Gastrocnemius medialis (tissue), 4 donors: ENCODE results near the gene RUVBL2. TPM values are rescaled to one million over a fixed set of nuclear protein-coding genes. Genes with fewer than 3 reads are reported as not detected.

ENCODE experiments used
- ATAC-seq, 2 donors: fragments of 150-250 bp; one replicate each; pipeline ENCODE4 v1.9.1; 2016
- DNase-seq, 2 donors: peaks; one replicate each; pipeline ENCODE4 v3.0.0-alpha.2; 2019
- H3K27ac ChIP-seq, 4 donors: fragments of 200-600 bp; sonication (generic); 1 replicate in 1 of 4; 2 replicates in 3 of 4; pipeline ENCODE4 v1.5.1; 2016 to 2018; ENCODE audit warnings: mild to moderate bottlenecking in 2 of 4, moderate library complexity in 1 of 4
- H3K27me3 ChIP-seq, 3 donors: fragments of 200-600 bp; sonication (generic) in 2 of 3; 1 replicate in 1 of 3; 2 replicates in 2 of 3; pipeline versions ENCODE4 v1.5.1 to v1.6.0; 2016 to 2019; ENCODE audit warnings: mild to moderate bottlenecking in 1 of 3, moderate library complexity in 1 of 3
- H3K36me3 ChIP-seq, 2 donors: fragments of 200-600 bp; sonication (generic) in 1 of 2; one replicate each; pipeline ENCODE4 v1.5.1; 2017 to 2018
- H3K4me1 ChIP-seq, 2 donors: fragments of 200-600 bp; sonication (generic) in 1 of 2; one replicate each; pipeline ENCODE4 v1.5.1; 2016 to 2017; ENCODE audit warnings: mild to moderate bottlenecking in 2 of 2
- H3K4me3 ChIP-seq, 4 donors: fragments of 200-600 bp; sonication (generic) in 3 of 4; 1 replicate in 1 of 4; 2 replicates in 3 of 4; pipeline ENCODE4 v1.5.1; 2016 to 2019; ENCODE audit warnings: mild to moderate bottlenecking in 2 of 4
- H3K9me3 ChIP-seq, 3 donors: fragments of 200-600 bp; sonication (generic) in 2 of 3; 1 replicate in 1 of 3; 2 replicates in 2 of 3; pipeline ENCODE4 v1.5.1; 2016 to 2019
- POLR2A ChIP-seq, 2 donors: fragments of 450-650 bp; IDR thresholded peaks; one replicate each; pipeline ENCODE4 v1.6.1; 2017; ENCODE audit warnings: antibody characterized with exemption in 2 of 2, mild to moderate bottlenecking in 2 of 2, moderate library complexity in 2 of 2
- in situ Hi-C, 4 donors: fragments of 200-750 bp; cut with MboI; loops; one replicate each; pipeline versions ENCODE4 v1.15.0 to v1.8.0; 2017; ENCODE audit warnings: low sequenced_read_pairs in 4 of 4
- intact Hi-C: fragments of 100-400 bp; cut with DNase I; formaldehyde crosslinking; loops from one replicate; pipeline ENCODE4 v1.15.1; 2023; ENCODE audit warnings: low total_unique reads
- total RNA-seq, 4 donors: library from RNA; depleted of rRNA; stranded (reverse); fragments of >200 nt; gene quantifications; one replicate each; pipeline versions ENCODE4 v1.1.0 to v1.2.3, GENCODE V29; 2016
- TF ChIP-seq, protein P1 (sequence below), 5 experiments: fragments of 450-650 bp in 3 of 5; fragments of 200-600 bp in 2 of 5; sonication (generic) in 2 of 5; IDR thresholded peaks in 4 of 5; conservative IDR thresholded peaks in 1 of 5; 1 replicate in 4 of 5; 2 replicates in 1 of 5; pipeline ENCODE4 v1.5.1; 2016 to 2019; ENCODE audit warnings: antibody characterized with exemption in 5 of 5, mild to moderate bottlenecking in 3 of 5, moderate library complexity in 3 of 5

RUVBL2 gene
- total RNA-seq, 4 donors from 2014 or later: 134 to 185 (median 146) TPM

DNA sequence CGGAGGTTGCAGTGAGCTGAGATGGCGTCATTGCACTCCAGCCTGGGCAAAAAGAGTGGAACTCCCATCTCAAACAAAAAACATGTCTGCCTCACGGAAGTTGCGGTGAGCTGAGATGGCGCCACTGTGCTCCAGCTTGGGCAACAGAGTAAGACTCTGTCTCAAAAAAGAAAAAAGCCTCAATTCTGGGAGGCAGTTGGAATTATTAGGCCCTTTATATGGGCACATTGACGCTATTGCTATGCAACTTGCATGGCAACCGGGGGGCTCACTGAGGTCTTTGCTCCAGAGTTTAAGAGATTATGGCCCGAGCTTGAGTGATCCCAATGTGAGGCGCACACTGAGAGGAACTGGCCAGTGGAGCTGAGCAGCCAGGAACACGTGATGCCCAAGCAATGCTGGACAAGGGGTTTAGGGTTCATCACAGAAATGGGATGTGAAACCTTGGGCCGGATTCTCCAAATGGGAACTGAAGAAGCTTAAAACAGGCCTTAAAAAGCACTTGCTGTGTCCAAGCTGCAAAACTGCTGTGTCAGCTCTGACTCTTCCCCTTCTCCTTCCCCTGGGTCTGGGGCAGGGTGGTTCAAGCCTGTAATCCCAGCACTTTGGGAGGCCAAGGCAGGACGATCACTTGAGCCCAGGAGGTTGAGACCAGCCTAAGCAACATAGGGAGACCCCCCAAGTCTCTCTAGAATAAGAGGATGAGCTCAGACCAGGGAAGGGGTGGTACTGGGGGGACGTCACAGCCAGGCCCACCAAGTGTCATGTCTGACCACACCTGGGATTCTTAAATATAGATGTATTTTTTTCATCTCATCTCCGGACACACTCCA is 26.1 kb upstream of the RUVBL2 start:
- in situ Hi-C loops: loop anchor here in 2 of 4 donors (10.0 to 25.0 kb wide), 2 partner anchors 93 to 105 kb away; partner anchors contain the start of genes PPP1R15A (in 2 of the 2) and PLEKHA4 (in 1 of the 2)
- peaks cover 35 to 48% of the 10 kb centered on the region in 2 donors for H3K4me1 ChIP-seq
- H3K4me3 ChIP-seq: peak overlapping the region in 3 of 4 donors; percentile 2 to 96 (median 95)

DNA sequence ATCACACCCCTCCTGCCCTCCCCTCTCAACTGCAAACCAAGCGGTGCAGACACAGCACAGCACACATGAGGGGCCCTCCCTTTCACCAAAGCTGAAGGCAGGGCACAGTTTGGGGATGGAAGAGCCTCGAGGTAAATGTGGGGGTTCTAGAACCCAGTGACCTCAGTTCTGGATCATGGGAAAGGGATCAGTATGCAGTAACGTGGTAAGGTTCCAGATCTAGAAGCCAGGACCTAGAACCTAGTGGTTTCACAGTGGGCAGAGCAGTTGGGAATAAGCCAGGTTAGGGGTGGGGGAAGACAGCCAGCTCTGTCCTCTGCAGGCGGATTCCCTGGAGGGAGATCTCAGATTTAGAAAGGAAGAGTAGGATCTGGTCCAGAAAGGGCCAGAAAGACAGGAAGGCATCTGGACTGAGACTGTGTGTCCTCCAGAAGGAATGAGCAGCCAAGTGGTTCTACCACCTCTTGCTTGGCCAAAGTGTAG is 25.5 kb upstream of the RUVBL2 start:
- peak in 1 of 2 donors; percentile 31 for DNase-seq
- H3K36me3 ChIP-seq: peaks cover 0 to 50% of the 10 kb centered on the region in 2 donors
- in situ Hi-C loops: loop anchor here in 2 of 4 donors (10.0 to 25.0 kb wide), 2 partner anchors 93 to 106 kb away; partner anchors contain the start of genes PPP1R15A (in 2 of the 2) and PLEKHA4 (in 1 of the 2)
- H3K9me3 ChIP-seq: no peaks in the 10 kb centered on the region
- intact Hi-C loops: loop anchor here (5.0 kb wide), 1 partner anchor 171 kb away; no protein-coding TSS in a partner anchor
- no peak for TF ChIP-seq POLR2A (IDR thresholded peaks at IDR 0.05)
- TF ChIP-seq, protein P1, sequence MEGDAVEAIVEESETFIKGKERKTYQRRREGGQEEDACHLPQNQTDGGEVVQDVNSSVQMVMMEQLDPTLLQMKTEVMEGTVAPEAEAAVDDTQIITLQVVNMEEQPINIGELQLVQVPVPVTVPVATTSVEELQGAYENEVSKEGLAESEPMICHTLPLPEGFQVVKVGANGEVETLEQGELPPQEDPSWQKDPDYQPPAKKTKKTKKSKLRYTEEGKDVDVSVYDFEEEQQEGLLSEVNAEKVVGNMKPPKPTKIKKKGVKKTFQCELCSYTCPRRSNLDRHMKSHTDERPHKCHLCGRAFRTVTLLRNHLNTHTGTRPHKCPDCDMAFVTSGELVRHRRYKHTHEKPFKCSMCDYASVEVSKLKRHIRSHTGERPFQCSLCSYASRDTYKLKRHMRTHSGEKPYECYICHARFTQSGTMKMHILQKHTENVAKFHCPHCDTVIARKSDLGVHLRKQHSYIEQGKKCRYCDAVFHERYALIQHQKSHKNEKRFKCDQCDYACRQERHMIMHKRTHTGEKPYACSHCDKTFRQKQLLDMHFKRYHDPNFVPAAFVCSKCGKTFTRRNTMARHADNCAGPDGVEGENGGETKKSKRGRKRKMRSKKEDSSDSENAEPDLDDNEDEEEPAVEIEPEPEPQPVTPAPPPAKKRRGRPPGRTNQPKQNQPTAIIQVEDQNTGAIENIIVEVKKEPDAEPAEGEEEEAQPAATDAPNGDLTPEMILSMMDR (IDR thresholded peaks at IDR 0.05 in 4 of 5, conservative IDR thresholded peaks at IDR 0.05 in 1 of 5): no peak
- ATAC-seq: no peak
- peak overlapping the region; percentile 89 to 99 (median 98) for H3K27ac ChIP-seq
- H3K4me3 ChIP-seq: no peak overlapping the region
- peaks cover 33 to 45% of the 10 kb centered on the region in 2 donors for H3K4me1 ChIP-seq
- no peaks in the 10 kb centered on the region for H3K27me3 ChIP-seq

More for the DNA sequence above, 26.1 kb upstream of the RUVBL2 start:
- Histone ChIP-seq H3K27ac (peak overlapping the region; percentile 89 to 99 (median 98)), H3K36me3 (peaks cover 0 to 43% of the 10 kb centered on the region in 2 donors), H3K9me3 (no peaks in the 10 kb centered on the region), H3K27me3 (no peaks in the 10 kb centered on the region)
- intact Hi-C loops: loop anchor here (5.0 kb wide), 1 partner anchor 170 kb away; no protein-coding TSS in a partner anchor
- no peak for ATAC-seq
- peak in 1 of 2 donors; percentile 13 for TF ChIP-seq POLR2A (IDR thresholded peaks at IDR 0.05)
- TF ChIP-seq, protein P1 (IDR thresholded peaks at IDR 0.05 in 4 of 5, conservative IDR thresholded peaks at IDR 0.05 in 1 of 5): no peak
- peak; percentile 52 to 56 for DNase-seq

DNA sequence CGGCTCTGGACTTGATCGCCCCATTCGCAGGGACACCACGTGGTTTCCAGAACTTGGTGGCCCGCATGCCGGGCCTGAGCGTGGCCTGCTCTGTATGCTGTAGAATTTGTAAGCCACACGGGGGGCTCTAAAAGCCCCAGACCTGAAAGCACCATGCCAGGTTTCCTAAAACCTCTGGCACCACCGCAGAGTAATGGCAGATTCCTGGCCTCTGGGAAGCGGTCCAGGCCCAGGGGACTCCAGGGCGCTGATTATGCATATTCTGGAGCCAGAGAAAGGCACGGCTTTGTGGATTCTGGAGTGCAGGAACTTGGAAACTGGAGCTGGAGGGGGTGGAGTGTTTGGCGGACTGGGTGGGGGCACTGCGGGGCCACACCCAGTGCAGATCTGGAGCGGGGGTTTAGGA is 24.9 kb upstream of the RUVBL2 start:
- peaks cover 0 to 56% of the 10 kb centered on the region in 2 donors for H3K36me3 ChIP-seq
- no peaks in the 10 kb centered on the region for H3K9me3 ChIP-seq
- peak in 1 of 2 donors; percentile 28 for DNase-seq
- intact Hi-C loops: loop anchor here (5.0 kb wide), 1 partner anchor 172 kb away; no protein-coding TSS in a partner anchor
- TF ChIP-seq, protein P1 (IDR thresholded peaks at IDR 0.05 in 4 of 5, conservative IDR thresholded peaks at IDR 0.05 in 1 of 5): no peak
- TF ChIP-seq POLR2A (IDR thresholded peaks at IDR 0.05): no peak
- in situ Hi-C loops: loop anchor here in 2 of 4 donors (10.0 to 25.0 kb wide), 2 partner anchors 94 to 107 kb away; partner anchors contain the start of genes PPP1R15A (in 2 of the 2) and PLEKHA4 (in 1 of the 2)
- H3K27ac ChIP-seq: peak overlapping the region; percentile 89 to 99 (median 98)
- peaks cover 27 to 39% of the 10 kb centered on the region in 2 donors for H3K4me1 ChIP-seq
- no peak overlapping the region for H3K4me3 ChIP-seq
- ATAC-seq: no peak
- no peaks in the 10 kb centered on the region for H3K27me3 ChIP-seq

DNA sequence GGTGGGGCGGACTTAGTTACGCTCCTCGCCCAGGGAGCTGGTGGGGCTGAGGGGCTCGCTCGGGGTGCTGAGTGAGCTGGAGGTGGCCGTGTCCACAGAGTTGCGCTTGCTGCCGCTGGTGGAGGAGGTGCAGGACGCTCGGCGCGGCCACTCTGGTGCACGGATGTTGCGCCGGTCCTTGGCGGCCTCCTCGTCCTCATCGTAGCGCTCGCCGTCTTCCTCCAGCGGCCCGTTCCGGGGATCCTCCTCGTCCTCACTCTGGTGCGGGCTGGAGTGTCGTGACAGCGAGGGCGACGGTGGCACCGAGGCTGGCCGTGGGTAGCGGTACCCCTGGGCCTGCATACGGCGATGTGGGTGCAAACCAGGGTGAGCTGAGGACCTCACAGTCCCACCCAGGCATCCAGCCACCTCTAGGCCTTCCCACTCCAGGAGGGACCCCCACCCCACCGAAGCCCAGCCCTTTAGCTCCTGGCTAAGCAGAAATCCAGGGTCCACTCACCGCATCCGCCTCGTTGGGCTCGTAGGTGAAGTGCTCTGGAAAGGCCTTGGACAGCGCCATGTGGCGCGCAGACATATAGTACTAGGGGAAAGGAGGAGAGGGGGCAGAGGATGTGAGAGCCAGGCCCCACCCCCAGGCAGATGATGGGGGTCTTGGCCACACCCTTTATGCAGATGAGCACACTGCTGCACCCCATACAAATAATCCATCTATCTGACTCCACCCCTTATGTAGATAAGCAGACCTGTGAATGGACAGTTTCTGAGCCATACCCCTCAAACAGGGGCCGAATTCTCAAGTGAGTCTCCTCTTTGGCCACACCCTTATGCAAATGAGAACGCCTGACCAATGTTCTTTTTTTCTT is 24.2 kb upstream of the RUVBL2 start:
- no peaks in the 10 kb centered on the region for H3K27me3 ChIP-seq
- peak overlapping the region; percentile 89 to 100 (median 98) for H3K27ac ChIP-seq
- peaks cover 0 to 63% of the 10 kb centered on the region in 2 donors for H3K36me3 ChIP-seq
- intact Hi-C loops: loop anchor here (5.0 kb wide), 1 partner anchor 172 kb away; no protein-coding TSS in a partner anchor
- DNase-seq: no peak
- no peaks in the 10 kb centered on the region for H3K9me3 ChIP-seq
- no peak overlapping the region for H3K4me3 ChIP-seq
- ATAC-seq: no peak
- in situ Hi-C loops: loop anchor here in 2 of 4 donors (10.0 to 25.0 kb wide), 3 partner anchors 95 to 185 kb away; partner anchors contain the start of genes PPP1R15A (in 2 of the 2) and PLEKHA4 (in 1 of the 2)
- peaks cover 20 to 32% of the 10 kb centered on the region in 2 donors for H3K4me1 ChIP-seq
- no peak for TF ChIP-seq POLR2A (IDR thresholded peaks at IDR 0.05)
- TF ChIP-seq, protein P1 (IDR thresholded peaks at IDR 0.05 in 4 of 5, conservative IDR thresholded peaks at IDR 0.05 in 1 of 5): no peak
